GM12872 (cell line): Measurements from ENCODE around the gene GPRIN3.

Source experiments
- TF ChIP-seq, protein P1 (sequence below): IDR thresholded peaks from 3 replicates; pipeline ENCODE4 v1.5.1; 2011; ENCODE audit warnings: low read depth, mild to moderate bottlenecking, low read length, moderate library complexity; ENCODE audit not compliant: insufficient read depth

Gene GPRIN3

DNA sequence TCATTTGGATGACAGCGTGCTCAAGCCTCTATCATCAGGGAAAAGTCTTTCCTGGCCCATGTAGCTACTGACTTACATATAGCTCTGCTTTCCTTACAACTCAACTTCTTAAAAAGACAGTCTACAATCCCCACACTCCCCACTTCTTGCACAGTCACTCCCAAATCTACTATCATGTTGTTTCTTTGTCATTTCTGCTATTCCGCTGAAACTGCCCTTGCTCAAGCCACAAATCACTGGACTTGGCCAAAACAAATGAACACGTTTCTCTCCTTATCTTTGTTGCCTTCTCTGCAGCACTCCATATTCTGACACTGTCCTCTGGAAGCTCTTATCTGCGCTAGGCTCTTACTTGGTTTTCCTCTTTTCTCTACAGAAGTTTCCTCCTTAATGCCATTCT, 28.2 kb downstream of the GPRIN3 start:
- TF ChIP-seq, protein P1, sequence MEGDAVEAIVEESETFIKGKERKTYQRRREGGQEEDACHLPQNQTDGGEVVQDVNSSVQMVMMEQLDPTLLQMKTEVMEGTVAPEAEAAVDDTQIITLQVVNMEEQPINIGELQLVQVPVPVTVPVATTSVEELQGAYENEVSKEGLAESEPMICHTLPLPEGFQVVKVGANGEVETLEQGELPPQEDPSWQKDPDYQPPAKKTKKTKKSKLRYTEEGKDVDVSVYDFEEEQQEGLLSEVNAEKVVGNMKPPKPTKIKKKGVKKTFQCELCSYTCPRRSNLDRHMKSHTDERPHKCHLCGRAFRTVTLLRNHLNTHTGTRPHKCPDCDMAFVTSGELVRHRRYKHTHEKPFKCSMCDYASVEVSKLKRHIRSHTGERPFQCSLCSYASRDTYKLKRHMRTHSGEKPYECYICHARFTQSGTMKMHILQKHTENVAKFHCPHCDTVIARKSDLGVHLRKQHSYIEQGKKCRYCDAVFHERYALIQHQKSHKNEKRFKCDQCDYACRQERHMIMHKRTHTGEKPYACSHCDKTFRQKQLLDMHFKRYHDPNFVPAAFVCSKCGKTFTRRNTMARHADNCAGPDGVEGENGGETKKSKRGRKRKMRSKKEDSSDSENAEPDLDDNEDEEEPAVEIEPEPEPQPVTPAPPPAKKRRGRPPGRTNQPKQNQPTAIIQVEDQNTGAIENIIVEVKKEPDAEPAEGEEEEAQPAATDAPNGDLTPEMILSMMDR = no peak

- TF ChIP-seq, protein P1 = no peak
Observed at GRCh38 chr4:89277412-89277811, 30.2 kb downstream of the GPRIN3 start.

GRCh38 chr4:89276296-89276695, 31.3 kb downstream of the GPRIN3 start:
- TF ChIP-seq, protein P1 = no peak

- TF ChIP-seq, protein P1 = no peak
Observed at GRCh38 chr4:89275587-89275986, 32.0 kb downstream of the GPRIN3 start.

GRCh38 chr4:89273741-89274141, 33.9 kb downstream of the GPRIN3 start:
- TF ChIP-seq, protein P1 = no peak

GRCh38 chr4:89270792-89271191, 36.8 kb downstream of the GPRIN3 start:
- TF ChIP-seq, protein P1 = no peak

GRCh38 chr4:89269121-89269666, 38.4 kb downstream of the GPRIN3 start:
- TF ChIP-seq, protein P1 = no peak
